Calu3 (cell line): ENCODE measurements around the gene ZNF789. TPM values are rescaled to one million over a fixed set of nuclear protein-coding genes. Genes with fewer than 3 reads are reported as not detected.
A peak's percentile ranks its signal among the peaks of the same experiment; 100 is the strongest.

Experiments used
- BruUV-seq: library from RNA; stranded (reverse); fragments of 400-500 nt; replicated peaks from 2 replicates; lab custom pipeline; 2021; lab: Mats Ljungman, UMichigan
- CTCF ChIA-PET: fragments of 300-600 bp; sonication (Branson Sonifier 250); formaldehyde crosslinking; loops from one replicate; lab custom pipeline; 2022; ENCODE audit warnings: antibody characterized with exemption; lab: Charles Lee
- DNase-seq: peaks from one replicate; pipeline ENCODE4 v3.0.0; 2022
- H3K27ac Mint-ChIP-seq: one replicate; pipeline ENCODE4 v1.8.0; 2022; ENCODE audit warnings: mixed read lengths; ENCODE audit not compliant: unreplicated experiment
- H3K27me3 Mint-ChIP-seq: one replicate; pipeline ENCODE4 v1.8.0; 2022; ENCODE audit warnings: mixed read lengths; ENCODE audit not compliant: unreplicated experiment
- H3K36me3 Mint-ChIP-seq: one replicate; pipeline ENCODE4 v1.8.0; 2022; ENCODE audit warnings: mild to moderate bottlenecking, moderate library complexity, mixed read lengths; ENCODE audit not compliant: insufficient read depth, unreplicated experiment
- H3K4me1 Mint-ChIP-seq: one replicate; pipeline ENCODE4 v1.8.0; 2022; ENCODE audit warnings: mild to moderate bottlenecking, low read depth, mixed read lengths; ENCODE audit not compliant: unreplicated experiment
- H3K4me3 Mint-ChIP-seq: one replicate; pipeline ENCODE4 v1.8.0; 2022; ENCODE audit warnings: mild to moderate bottlenecking, low read depth, moderate library complexity, mixed read lengths; ENCODE audit not compliant: unreplicated experiment
- H3K9me3 Mint-ChIP-seq: one replicate; pipeline ENCODE4 v1.8.0; 2022; ENCODE audit warnings: low read depth, mixed read lengths; ENCODE audit not compliant: unreplicated experiment
- intact Hi-C: fragments of 100-400 bp; cut with micrococcal nuclease; formaldehyde crosslinking; loops from one replicate; pipeline ENCODE4 v1.10.0; 2022; ENCODE audit not compliant: unreplicated experiment
- total RNA-seq: library from RNA; stranded (reverse); gene quantifications from 2 replicates; pipeline ENCODE4 v1.2.3, GENCODE V29; 2022
- TF ChIP-seq, protein P1 (sequence below): fragments of 200-600 bp; IDR thresholded peaks from one replicate; pipeline ENCODE4 v1.8.0; 2022; ENCODE audit warnings: antibody characterized with exemption; ENCODE audit not compliant: unreplicated experiment

Gene ZNF789
- total RNA-seq, 1 experiment from 2014 or later = 17.2 TPM

DNA sequence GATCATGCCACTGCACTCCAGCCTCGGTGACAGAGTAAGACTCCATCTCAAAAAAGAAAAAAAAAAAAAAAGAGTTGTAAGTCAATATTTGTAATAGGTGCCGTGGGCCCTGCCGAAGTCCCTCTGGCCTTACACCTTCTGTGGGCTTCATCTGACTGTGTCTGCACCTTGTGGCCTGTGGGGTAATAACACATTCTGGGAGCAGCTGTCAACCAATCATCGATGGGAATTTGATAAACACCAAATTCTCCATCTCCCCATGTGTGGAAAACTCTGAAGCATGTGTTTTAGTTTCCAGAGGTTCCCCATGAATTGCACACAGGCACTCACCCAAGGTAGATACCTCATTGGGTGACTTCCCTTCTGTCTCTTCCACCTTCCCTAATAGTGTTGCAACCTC lies 16.5 kb downstream of the ZNF789 start:
- no peak overlapping the region for H3K4me3 Mint-ChIP-seq
- DNase-seq = no peak
- intact Hi-C loops = no loop called here
- H3K4me1 Mint-ChIP-seq = no peaks in the 10 kb centered on the region
- TF ChIP-seq, protein P1, sequence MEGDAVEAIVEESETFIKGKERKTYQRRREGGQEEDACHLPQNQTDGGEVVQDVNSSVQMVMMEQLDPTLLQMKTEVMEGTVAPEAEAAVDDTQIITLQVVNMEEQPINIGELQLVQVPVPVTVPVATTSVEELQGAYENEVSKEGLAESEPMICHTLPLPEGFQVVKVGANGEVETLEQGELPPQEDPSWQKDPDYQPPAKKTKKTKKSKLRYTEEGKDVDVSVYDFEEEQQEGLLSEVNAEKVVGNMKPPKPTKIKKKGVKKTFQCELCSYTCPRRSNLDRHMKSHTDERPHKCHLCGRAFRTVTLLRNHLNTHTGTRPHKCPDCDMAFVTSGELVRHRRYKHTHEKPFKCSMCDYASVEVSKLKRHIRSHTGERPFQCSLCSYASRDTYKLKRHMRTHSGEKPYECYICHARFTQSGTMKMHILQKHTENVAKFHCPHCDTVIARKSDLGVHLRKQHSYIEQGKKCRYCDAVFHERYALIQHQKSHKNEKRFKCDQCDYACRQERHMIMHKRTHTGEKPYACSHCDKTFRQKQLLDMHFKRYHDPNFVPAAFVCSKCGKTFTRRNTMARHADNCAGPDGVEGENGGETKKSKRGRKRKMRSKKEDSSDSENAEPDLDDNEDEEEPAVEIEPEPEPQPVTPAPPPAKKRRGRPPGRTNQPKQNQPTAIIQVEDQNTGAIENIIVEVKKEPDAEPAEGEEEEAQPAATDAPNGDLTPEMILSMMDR = no peak
- no peaks in the 10 kb centered on the region for H3K9me3 Mint-ChIP-seq
- BruUV-seq = no TSS peak
- no peak overlapping the region for H3K27ac Mint-ChIP-seq
- H3K27me3 Mint-ChIP-seq = no peaks in the 10 kb centered on the region
- CTCF ChIA-PET = no interaction called here
- peaks cover 11% of the 10 kb centered on the region for H3K36me3 Mint-ChIP-seq

DNA sequence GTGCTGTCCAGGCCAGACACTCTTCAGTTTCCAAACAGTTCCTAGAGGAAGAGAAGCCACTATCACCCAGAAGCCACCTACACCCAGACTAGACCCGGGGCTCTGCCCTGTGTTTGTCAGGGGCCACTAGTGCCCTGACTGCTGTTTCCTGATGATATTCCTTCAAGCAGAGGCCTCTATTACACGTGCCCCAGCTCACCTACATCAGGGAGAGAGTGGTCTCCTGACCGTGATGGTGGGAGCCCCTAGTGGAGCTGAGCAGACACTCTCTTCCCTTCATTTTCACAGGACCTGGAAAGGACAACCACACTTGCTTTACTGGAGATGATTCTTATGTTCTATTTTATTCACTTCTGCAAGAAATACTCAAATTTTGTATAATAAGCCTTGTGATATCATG lies 18.2 kb downstream of the ZNF789 start:
- H3K4me3 Mint-ChIP-seq = no peak overlapping the region
- no peak for DNase-seq
- H3K36me3 Mint-ChIP-seq = peaks cover 11% of the 10 kb centered on the region
- no TSS peak for BruUV-seq
- no peaks in the 10 kb centered on the region for H3K9me3 Mint-ChIP-seq
- H3K27me3 Mint-ChIP-seq = no peaks in the 10 kb centered on the region
- no peaks in the 10 kb centered on the region for H3K4me1 Mint-ChIP-seq
- H3K27ac Mint-ChIP-seq = no peak overlapping the region
- TF ChIP-seq, protein P1 = no peak
- CTCF ChIA-PET = no interaction called here
- intact Hi-C loops = loop anchor here (10.0 kb wide), 1 partner anchor 124 kb away; the partner anchor contains the start of gene ZSCAN25

DNA sequence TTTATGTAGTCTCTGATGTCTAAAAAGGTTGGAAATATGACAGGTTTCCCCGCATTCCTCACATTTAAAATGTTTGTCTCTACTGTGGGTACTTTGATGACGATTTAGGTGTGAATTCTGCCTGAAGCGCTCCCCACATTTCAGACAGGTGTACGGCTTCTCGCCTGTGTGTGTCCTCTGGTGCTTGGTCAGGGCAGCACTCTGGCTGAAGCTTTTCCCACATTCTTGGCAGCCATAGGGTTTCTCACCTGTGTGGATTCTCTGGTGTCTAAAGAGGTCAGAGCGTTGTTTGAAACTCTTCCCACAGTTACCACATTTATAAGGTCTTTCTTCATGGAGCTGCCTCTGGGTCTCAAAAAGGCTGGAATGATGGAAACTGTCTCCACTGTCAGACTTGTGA lies 21.1 kb downstream of the ZNF789 start:
- Mint-ChIP-seq H3K9me3 (no peaks in the 10 kb centered on the region), H3K4me3 (no peak overlapping the region), H3K27me3 (no peaks in the 10 kb centered on the region), H3K36me3 (peaks cover 29% of the 10 kb centered on the region), H3K4me1 (peaks cover 9% of the 10 kb centered on the region), H3K27ac (no peak overlapping the region)
- TF ChIP-seq, protein P1 = no peak
- no TSS peak for BruUV-seq
- CTCF ChIA-PET = no interaction called here
- intact Hi-C loops = loop anchor here (10.0 kb wide), 1 partner anchor 121 kb away; the partner anchor contains the start of gene ZSCAN25
- no peak for DNase-seq

DNA sequence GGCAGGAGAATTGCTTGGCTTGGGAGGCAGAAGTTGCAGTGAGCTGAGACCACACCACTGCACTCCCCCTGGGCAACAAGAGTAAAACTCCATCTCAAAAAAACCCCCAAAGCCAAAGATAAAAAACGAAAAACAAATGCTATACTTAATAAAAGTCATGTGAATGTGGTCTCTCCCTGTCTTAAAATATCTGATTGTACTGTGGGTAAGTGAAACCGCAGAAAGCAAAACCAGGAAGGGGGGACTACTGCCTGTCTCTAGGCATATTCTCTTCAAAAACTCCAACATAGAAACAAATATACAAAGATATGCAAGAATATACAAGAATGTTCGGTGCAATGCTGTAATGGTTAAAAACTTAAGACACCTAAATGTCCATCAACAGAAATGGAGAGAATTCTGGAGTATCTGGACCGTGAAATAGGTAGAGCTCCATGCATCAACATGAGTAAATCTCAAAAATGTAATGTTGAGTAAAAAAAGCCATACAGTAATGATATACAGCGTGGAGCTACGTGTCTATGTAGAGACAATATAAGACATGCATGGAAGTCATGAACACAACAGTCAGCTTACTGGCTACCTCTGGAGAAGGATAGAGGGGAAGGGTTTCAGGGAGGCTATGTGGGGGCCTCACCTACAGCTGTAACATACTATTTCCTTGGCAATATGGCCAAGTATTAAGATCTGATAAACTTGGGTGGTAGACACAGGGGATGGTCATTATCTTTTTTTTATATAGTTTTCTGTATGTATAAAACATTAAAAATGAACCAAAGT lies 25.3 kb downstream of the ZNF789 start:
- TF ChIP-seq, protein P1 = no peak
- Mint-ChIP-seq H3K4me3 (peak overlapping the region; percentile 88), H3K27me3 (no peaks in the 10 kb centered on the region), H3K4me1 (peaks cover 9% of the 10 kb centered on the region), H3K9me3 (no peaks in the 10 kb centered on the region), H3K27ac (no peak overlapping the region), H3K36me3 (peaks cover 51% of the 10 kb centered on the region)
- CTCF ChIA-PET = no interaction called here
- intact Hi-C loops = loop anchor here (10.0 kb wide), 1 partner anchor 117 kb away; the partner anchor contains the start of gene ZSCAN25
- no TSS peak for BruUV-seq
- DNase-seq = no peak
